GM12864 (cell line): Measurements from ENCODE around the gene ZNF556.
A peak's percentile ranks its signal among the peaks of the same experiment; 100 is the strongest.

Source experiments
- DNase-seq: peaks from one replicate; pipeline ENCODE4 v3.0.0-alpha.2; 2011; ENCODE audit warnings: low read depth
- H3K4me3 ChIP-seq: 2 replicates; pipeline ENCODE4 v1.5.1; 2011; ENCODE audit warnings: mild to moderate bottlenecking, low read depth, low read length, control low read depth
- TF ChIP-seq, protein P1 (sequence below): IDR thresholded peaks from 2 replicates; pipeline ENCODE4 v1.5.1; 2011; ENCODE audit warnings: low read depth, mild to moderate bottlenecking, moderate library complexity, low read length, control low read depth, inconsistent platforms; ENCODE audit errors: missing control alignments

The ZNF556 gene

DNA sequence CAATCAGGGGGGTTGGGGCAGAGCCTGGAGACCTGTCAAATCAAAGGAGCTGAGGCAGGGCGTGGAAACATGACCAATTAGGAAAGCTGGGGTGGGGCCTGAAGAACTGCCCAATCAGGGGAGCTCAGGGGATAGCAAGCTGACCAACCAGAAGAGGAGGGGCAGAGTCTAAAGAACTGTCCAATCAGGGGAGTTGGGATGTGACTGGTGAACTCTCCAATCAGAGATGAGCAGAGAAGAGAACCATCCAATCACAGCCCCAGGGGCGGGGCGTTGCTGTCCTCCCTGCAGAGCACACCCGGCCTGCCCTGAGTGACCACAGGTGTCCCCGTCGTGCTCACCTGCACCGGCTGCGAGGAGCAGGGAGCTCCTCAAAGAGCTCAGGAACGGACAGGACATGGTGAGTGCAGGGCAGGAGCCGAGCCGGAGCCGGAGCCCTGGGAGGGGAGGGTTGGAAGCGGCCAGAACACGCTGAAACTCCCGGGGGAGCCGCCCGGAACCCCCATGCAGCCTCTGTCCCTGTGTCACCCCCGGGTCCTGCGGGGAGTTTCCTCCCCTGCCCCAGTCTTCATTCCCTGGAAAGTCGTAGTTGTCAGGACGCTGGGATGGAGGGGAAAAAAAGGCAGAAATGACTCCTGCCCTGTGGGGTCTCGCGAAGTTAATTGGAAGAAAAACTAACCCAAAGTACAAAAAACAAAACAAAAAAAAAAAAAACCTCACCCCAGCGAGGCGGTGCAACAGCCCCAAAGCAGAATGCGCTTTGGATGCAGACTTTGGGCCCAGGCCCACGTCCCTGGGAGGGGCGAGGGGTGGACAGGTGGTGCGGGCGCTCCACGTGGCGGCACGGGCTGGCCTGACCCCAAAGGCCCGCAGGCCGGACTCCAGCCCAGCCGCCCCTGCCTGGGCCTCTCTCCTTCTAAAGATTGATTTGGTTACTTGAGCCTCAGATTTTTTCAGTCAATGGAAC is at the start of gene ZNF556:
Gene ZNF556 (plus strand): TSS at position 311 of the 967 bp plus-strand sequence. CDS start 87 bp downstream, at position 398.
- no peak for DNase-seq
- TF ChIP-seq, protein P1, sequence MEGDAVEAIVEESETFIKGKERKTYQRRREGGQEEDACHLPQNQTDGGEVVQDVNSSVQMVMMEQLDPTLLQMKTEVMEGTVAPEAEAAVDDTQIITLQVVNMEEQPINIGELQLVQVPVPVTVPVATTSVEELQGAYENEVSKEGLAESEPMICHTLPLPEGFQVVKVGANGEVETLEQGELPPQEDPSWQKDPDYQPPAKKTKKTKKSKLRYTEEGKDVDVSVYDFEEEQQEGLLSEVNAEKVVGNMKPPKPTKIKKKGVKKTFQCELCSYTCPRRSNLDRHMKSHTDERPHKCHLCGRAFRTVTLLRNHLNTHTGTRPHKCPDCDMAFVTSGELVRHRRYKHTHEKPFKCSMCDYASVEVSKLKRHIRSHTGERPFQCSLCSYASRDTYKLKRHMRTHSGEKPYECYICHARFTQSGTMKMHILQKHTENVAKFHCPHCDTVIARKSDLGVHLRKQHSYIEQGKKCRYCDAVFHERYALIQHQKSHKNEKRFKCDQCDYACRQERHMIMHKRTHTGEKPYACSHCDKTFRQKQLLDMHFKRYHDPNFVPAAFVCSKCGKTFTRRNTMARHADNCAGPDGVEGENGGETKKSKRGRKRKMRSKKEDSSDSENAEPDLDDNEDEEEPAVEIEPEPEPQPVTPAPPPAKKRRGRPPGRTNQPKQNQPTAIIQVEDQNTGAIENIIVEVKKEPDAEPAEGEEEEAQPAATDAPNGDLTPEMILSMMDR: no peak
- H3K4me3 ChIP-seq: no peak within 1 kb of the TSS

DNA sequence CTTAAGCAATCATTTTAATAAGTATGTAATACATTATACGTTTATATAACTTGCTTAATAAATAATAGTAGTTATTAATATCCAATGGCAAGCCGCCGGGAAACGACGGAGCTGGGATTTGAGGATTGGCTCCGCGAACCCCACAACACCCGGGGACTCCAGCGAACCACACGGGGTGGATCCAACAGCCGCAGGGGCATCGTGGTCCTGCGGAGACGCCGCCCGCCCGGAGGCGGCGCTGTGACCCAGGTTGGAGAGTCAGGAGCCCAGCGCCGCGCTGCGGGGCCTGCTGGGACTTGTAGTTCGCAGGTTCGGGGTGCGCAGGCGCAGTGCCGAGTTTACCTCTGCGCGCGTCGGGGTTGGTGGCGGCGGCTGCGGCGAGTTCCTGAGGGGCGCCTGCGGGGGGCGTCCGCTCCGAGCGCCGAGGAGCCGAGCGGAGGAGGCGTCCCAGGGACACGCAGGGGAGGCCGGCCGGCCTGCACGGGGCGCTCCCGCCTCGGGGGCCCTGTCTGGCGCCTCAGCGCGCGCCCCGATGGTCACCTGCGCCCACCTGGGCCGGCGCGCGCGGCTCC is 47.5 kb upstream of the ZNF556 start, which contains the start of gene ZNF554:
Gene ZNF554 (plus strand): TSS at position 329 of the 572 bp plus-strand sequence. CDS start 204 bp downstream, at position 533.
- TF ChIP-seq, protein P1: peak; percentile 98
- DNase-seq: peak; percentile 92
- peak within 1 kb of the TSS; percentile 58 for H3K4me3 ChIP-seq

DNA sequence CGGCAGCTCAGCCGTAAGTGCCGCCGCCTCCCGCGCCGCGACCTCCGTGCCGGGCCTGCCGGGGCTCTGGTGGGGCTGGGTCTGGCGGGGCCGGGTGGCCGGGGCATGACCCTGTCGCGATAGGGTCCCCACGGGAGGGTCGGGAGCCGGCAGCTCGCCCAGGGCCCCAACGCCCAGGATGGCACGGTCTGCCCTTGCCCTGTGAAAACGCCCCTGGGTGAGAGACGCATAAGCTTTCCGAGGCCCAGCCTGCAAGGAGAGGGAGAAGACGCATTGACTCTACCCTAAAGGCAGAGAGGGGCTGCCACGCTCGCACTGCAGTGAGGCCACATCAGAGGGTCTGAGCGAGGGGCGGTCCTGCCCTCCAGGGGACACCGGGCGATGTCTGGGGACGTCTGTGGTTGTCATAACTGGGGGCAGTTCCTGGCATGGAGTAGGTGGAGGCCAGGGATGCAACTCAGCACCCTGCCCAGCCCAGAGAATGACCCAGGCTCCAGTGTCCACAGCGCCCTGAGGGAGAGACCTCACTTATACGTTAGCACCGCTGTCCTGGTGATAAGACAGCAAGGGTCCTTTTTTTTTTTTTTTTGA is 46.9 kb upstream of the ZNF556 start:
- peak overlapping the region; percentile 58 for H3K4me3 ChIP-seq
- TF ChIP-seq, protein P1: no peak
- no peak for DNase-seq

DNA sequence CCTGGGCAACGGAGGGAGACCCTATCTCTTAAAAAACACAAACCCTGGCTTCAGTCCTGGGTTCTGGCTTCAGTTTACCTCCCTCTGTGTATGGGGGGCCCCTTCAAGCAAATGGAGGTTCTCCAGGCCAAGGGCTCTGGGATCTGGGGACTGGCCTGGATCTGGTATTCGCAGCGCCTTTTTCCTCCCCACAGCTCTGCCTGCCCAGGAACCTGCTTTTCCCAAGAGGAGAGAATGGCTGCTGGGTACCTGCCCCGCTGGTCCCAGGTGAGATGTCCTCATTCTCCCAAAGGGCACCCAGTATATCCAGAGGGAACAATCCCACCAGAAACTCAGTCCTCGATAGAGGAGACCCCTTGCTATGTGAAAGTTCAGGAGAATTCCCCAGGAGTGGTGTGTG is 44.3 kb upstream of the ZNF556 start:
- DNase-seq: no peak
- no peak overlapping the region for H3K4me3 ChIP-seq
- TF ChIP-seq, protein P1: no peak

DNA sequence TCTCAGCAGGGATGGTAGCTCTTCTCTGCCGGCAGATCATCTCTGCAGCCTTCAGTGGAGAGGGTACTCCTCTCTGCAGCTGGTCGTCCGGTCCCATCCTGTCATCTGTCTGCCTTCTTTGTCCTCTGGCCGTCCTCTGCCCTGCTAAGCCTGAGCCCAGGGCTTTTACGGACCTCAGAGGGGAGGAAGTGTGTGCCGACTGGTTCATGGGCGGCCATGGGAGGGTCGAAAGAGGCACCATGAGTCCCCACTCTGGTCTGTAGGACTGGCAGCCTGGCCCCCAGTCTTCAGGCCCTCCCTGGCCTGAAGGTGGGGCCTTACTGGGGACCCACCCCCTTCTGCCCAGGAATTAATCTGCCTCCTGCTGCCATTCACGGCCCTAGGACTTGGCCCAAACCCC is 43.5 kb upstream of the ZNF556 start:
- DNase-seq: no peak
- H3K4me3 ChIP-seq: no peak overlapping the region
- TF ChIP-seq, protein P1: no peak

DNA sequence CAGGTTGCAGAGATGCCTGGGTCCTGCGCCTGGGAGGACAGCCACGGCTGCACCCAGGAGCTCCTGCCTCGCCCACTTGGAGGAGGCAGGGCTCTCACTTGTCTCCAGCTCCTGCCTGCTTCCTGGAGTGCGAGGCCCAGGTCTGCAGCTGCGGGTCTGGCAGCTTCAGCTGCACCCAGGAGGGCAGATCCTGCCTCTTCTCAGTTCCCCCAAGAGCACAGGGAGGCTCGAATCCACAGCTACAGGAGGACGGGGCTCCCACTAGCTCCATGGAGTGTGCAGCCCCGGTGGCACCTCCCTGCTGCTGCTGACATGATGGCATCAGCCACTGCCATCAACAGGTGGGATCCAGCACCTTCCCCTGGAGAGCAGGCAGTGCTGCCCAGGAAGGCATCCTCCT is 43.0 kb upstream of the ZNF556 start:
- TF ChIP-seq, protein P1: no peak
- no peak overlapping the region for H3K4me3 ChIP-seq
- DNase-seq: no peak
